SU-DHL-6 (cell line): Measurements from ENCODE around the gene PAQR3.

Experiments used
- CTCF ChIP-seq: fragments of 200-600 bp; sonication (generic); IDR thresholded peaks from one replicate; pipeline ENCODE4 v1.5.1; 2017; ENCODE audit warnings: antibody characterized with exemption, mild to moderate bottlenecking, low read length, moderate library complexity; ENCODE audit not compliant: insufficient read depth, poor library complexity, severe bottlenecking
- EZH2phosphoT487 ChIP-seq: fragments of 200-600 bp; sonication (generic), shearing (Covaris generic); conservative IDR thresholded peaks from 2 replicates; pipeline ENCODE4 v1.6.1; 2018; ENCODE audit warnings: mild to moderate bottlenecking, antibody characterized with exemption, low read length, moderate library complexity, mixed read lengths

- TF ChIP-seq CTCF (no peak), EZH2phosphoT487 (no peak)
Observed at GRCh38 chr4:78949735-78950134, 10.5 kb upstream of the PAQR3 start.
